Esophagus squamous epithelium (tissue), 4 donors: ENCODE data around the gene DNAH14.

Source experiments
- CTCF ChIP-seq, 6 experiments: fragments of 450-650 bp in 4 of 6; fragments of 200-600 bp in 2 of 6; sonication (generic) in 2 of 6; IDR thresholded peaks; one replicate each; pipeline ENCODE4 v1.5.1; 2016 to 2019; ENCODE audit warnings: antibody characterized with exemption in 6 of 6, mild to moderate bottlenecking in 4 of 6, moderate library complexity in 4 of 6
- POLR2A ChIP-seq, 4 donors: fragments of 450-650 bp; IDR thresholded peaks; one replicate each; pipeline ENCODE4 v1.6.1; 2017; ENCODE audit warnings: antibody characterized with exemption in 4 of 4, mild to moderate bottlenecking in 4 of 4, moderate library complexity in 3 of 4

GRCh38 chr1:225321784-225322183 lies 392.3 kb downstream of the DNAH14 start:
- TF ChIP-seq POLR2A (IDR thresholded peaks at IDR 0.05), result no peak
- TF ChIP-seq CTCF (IDR thresholded peaks at IDR 0.05), result no peak
